ENCODE measurements around the gene PMPCA.
A peak's percentile ranks its signal among the peaks of the same experiment; 100 is the strongest.
"Not testable (repeated sequence)": the region's sequence is repeated elsewhere in the genome, so short reads cannot be mapped to it uniquely, and the experiment has no call there.

Gene PMPCA

DNA sequence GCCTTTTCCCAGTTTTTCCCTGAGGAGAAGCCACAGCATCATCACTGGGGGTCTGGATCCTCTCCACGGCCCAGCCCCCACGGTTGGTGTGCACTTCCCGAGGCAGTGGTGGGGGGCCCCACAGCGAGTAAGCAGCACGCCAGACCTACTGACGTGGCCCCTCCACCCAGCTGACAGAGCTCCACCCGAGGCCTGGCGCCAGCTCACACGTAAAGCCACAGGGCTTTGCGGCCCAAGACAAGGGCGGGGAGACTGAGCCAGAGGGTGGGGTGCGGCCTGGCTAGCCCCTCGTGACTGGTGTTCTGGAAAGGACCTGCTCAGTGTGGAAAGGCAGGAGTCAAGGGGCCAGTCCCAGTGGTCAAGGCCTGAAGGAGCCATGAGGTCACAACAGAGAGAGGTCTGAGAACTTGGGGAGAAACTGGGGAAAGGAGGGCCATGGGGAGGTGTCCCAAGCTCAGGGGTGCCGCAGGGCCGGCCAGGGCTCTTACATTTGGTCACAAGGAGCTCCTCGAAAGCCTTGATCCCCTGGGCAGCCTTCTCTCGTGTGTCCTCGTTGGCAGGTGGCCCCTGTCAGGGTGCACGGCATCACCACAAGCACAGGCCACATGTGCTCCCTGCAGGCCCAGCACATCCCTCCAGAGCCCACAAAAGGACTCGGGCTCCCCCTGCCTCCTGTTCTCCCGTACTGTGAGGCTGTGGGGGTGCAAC is 16.0 kb upstream of the PMPCA start:
- no peak for DNase-seq (ENCODE audit: low read depth in 3 of 3)

DNA sequence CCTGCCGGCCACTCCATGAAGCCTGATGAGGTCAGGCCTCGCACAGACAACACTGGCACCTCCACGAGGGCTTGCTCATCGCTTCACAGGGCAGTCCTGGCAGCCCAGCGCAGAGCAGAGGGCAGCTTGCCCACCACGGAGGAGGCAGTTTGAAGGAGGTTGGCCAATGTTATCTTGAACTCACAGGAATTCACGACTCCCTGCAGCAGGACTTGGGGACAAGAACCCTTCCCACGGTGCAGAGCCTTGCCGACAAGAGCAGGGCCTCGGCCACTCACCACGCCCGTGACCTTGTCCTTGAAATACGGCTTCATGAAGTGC is 15.5 kb upstream of the PMPCA start:
- DNase-seq (ENCODE audit: low read depth in 3 of 3): no peak

DNA sequence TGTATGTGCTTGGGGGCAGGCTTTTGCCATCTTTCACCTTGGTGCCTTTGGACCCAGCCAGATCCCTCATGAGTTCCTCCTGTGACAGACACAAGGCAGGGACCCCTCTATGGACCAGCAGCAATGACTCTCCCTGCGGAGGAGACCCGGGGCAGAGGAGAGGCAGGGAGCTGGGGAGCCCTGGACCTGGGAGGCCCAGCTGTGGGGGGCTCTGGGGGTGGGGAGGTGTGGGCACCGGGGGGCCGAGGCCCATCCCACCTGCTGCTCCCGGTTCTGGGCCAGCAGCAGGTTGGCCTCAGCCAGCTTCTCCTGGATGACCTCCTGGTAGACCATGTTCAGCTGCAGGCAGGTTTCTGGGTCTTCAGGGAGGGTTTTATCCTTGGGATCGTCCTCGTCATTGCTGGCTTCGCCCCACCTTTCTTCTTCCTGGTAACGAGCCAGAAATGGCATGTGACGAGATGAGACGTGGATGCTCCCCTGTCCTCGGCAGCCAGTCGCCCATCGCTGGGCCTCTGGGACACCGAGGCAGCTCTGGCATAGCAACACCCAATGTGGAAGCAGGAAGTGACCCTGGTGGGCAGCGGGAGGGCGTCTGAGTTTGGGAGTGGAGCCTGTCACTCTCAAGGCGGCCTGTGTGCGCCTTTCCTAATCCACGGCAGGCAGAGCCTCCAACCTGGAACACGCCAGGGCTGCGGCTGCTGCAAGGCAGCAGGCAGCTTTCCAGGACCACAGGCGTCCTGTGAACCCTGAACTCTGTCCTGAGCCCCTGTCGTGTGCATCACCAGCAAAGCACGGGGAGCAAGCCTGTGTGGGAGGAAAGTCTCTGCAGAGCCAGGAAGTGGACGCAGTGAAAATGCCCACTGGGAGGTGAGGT is 14.9 kb upstream of the PMPCA start:
- no peak for DNase-seq (ENCODE audit: low read depth in 3 of 3)

DNA sequence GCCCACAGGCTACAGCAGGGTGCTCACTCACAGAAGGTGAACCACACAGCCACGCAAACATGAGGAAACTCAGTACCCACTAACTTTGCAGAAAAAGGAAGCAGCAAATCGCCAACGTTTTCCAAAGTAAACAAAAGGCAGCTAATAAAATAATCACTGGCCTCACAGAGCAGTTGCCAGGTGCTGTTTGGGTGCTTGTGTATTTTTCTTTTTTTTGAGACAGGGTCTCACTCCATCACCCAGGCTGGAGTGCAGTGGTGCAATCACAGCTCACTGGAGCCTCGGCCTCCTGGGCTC is 14.3 kb upstream of the PMPCA start:
- DNase-seq (ENCODE audit: low read depth in 3 of 3): no peak

DNA sequence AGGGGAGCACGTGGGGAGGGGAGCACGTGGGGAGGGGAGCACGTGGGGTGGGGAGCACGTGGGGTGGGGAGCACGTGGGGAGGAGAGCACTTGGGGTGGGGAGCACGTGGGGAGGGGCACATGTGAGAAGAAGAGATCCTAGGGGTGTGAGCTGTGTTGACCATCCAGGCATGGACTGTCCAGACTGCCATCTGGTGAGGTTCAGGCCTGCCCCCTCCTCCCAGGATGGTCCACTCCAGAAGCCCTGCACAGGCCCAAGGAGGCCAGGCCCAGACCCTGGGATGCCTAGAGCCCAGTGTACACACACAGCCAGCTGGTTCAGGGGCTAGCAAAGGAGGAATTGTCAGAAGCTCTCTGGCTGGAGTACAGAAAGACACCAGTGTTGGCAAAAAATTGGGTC is 12.8 kb upstream of the PMPCA start:
- no peak for DNase-seq (ENCODE audit: low read depth in 3 of 3)

DNA sequence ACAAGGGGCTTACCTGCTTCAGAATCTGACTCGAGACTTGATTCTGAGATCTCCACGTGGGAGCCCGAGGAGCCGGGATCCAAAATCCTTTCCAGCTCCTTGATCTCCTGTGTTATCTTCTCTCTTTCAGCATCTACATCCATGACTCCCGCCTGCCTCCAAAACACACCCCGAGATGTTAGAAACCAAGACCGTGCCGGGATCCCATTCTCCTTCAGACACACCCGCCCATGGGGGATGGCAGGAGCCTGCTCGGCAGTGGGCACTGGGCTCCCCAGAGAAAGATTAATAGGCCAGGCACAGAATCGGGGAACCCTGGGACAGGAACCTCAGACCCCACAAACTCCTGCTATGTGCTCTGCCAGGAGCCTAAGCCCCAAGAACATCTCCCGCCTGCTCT is 12.2 kb upstream of the PMPCA start:
- no peak for DNase-seq (ENCODE audit: low read depth in 3 of 3)

DNA sequence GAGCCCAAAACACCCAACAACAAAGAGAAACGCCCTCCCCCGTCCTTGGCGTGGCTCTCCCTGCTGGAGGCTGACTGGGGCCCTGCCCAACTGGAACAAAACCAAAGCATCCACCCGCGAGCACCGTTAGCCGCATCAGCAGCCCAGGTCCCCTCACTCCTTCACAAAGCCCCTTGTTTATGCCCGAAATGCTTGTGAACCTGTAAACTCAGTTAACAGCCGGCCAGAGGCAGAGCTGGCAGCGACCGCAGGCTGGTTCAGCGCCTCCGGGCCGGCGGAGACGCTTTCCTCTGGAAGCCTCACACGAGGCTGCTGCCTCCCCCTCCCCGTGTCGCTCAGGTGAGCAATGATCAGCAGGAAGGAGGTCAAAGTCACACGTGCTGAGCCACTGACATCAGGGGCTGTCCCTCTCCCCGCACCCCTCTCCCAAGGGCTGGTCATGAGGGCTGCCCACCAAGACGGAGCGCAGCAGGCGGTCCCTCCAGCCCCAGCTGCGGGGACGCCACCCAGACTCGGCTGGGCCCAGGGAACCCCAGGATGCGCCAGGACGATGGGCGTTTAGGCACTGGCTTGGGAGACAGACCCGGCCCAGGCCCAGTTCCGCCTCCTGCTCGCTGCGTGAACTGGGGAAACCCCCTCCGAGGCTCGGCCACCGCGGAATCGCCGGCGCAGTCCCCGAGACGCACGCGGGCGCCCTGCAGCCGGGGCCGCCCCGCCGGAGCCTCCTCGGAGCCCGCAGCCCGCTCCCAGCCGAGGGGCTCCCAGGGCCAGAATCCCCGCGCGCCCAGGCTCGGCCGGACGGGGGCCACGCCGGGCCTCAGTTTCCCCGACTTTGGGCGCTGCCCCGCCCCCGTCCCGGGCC is 11.1 kb upstream of the PMPCA start:
- DNase-seq (ENCODE audit: low read depth in 3 of 3): peak in 1 of 3 experiments; percentile 28

DNA sequence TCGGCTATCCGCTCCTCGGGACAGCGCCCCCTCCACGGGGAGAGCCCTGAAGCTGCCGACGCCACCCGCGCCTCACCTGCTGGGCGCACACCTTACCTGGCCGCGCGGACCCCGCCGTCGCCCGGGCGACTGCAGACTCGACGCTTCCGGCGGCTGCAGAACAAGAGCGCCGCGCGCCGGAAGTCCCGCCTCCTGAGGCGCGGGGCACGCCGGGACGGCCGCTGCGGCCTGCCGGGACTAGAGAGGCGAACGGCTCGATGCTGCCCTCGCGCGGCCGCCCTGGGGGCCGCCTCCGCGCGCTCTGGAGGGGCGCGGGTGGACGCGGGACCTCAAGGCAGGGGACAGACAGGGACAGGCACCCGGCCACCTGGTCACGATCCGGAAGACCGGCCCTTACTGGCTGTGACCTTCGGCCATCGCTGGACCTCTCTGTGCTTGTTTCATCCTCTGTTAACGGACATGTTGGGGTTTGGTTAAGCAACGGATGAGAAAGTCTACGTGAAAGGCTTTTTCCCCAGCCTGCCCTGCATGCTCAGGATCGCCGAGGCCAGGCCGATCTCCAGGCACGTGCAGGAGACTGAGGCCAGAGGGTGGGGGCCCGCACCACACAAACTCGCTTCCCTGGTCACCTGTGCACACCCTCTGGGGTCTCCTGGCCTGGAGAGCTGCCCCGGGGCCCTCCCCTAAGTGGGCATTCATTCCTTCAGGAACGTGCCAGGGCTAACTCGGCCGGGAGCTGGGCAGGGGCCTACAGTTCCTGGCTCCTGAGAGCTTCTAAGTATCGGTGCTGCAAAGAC is 10.2 kb upstream of the PMPCA start, which contains the start of gene SNAPC4:
Gene SNAPC4, minus strand, starts transcription at position 133 of the 797 bp plus-strand sequence. CDS start 1,742 bp downstream, outside the sequence.
- DNase-seq (ENCODE audit: low read depth in 3 of 3): peak; percentile 73 to 85 (median 80)

DNA sequence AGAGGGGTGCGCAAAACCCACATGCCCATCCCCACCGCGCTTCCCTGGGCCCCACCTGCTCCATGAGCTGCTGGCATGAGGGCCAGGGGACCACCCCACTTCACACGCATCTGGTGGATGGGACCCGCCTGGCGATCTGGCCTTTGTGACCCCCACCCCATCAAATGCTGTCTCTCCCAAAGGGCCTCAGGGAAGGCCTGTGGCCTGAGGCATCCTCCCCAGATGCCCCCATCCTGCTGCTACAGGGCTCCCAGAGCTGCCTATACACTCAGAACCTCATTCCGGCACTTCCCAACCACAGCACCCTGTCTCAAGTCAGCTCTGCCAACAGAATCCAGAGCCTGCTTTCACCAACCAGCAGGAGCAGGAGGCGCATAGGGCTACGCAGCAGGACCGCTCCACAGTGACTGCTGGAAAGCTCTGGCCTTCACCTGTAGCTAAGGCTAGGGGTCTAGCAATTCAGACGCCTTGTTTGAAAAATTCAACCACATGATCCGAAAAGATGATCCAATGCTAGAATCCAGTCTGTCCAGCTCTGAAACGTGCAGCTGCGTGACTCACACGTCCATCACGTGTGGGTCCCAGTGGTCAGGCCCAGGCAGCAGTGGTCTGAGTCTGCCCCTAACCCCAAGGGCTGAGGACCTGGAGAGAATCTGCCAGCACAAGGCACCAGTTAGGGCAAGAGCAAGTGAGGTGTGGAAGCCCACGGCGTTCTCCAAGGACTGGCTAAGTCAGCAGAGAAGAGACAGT is 9.1 kb upstream of the PMPCA start:
- no peak for DNase-seq (ENCODE audit: low read depth in 3 of 3)

DNA sequence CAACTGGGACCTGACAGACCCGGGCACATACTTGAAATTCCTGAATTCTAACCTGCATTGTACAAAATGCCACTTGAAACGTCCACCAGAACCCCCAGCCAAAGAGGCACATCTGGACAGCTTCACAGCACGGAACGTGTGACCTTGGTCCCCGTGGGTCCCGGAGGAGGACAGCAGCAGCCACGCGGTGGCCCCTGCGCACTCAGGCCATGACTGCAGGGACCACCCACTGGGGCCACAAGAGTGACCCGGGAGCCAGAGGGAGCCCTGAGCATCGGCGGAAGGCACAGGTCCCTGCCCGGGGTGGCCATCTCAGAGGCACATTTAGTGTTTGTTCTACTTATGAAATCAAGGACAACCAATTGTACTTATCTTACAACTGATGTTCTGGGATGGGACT is 8.4 kb upstream of the PMPCA start:
- no peak for DNase-seq (ENCODE audit: low read depth in 3 of 3)

DNA sequence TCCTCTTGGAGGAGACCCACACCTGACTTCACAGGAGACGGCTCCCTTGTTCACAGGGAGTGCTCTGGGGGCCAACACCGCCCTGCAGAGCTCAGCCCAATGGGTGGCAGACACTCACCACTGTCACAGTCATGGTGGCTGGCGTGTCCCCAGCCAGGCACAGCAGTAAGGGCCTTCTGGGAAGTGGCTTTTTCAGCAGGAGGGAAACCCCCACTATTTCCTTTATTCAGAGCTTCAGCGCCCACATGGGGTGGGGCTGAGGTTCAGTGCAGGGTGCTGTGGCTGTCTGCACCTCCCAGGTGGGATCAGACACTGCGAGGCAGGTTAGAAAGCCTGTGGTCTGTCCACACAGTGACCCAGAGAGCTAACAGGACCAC is 6.9 kb upstream of the PMPCA start:
- peak; percentile 43 to 70 (median 69) for DNase-seq (ENCODE audit: low read depth in 3 of 3)

DNA sequence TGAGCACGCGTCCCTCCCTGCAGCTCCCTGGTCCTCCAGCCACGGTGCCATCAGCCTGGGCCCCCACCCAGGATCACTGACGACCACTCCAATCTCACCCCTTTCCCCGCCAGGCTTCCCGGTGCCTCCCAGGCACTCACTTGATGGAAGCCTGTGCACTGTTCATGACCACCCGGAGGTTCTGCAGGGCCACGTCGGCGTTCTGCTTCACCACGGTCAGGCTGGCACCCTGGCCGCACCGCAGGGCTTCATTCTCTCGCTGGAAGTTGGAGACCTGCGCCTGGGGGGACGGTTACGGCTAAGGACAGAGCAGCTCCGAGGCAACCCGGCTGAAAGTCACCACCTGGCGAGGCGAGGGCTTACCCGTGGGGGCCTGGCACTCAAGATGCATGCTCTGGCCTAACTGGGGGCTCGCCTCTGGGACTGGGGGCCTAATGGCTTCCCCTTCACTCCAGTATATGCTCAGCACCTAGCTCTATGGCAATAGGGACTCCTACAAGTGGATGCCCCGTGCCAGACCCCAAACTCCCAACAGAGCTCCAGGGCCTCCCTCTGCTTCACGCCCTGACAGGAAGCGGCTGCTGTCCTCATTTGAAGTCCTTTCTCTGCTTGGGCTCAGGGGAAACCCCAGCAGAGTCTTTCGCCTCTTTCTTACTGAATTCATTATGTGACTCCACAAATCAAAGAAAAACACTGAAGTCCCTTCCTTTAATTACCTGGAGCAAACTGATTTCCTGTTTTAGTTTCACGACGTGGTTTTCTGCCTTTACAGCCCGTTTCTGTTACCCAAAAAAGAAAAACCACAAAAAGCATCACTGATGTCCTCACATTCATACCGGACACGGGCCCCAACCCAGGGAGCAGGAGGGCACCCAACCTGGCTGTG is 6.3 kb upstream of the PMPCA start:
- no peak for DNase-seq (ENCODE audit: low read depth in 3 of 3)

DNA sequence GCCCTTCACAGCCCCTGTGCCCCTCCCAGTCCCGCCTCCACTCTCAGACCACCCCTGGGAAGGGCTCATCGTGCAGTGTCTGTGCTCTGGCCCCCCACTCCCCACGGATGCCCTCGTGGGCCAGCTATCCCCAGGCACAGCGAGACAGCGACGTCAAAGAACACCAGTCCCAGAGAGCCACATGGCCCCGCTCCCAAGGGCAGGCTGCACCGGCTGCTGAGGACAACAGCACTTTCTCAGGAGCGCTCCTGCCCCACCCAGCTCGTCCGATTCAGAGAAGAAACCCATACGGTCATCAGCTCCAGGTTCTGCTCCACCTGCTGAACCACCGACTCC is 5.7 kb upstream of the PMPCA start:
- no peak for DNase-seq (ENCODE audit: low read depth in 3 of 3)

DNA sequence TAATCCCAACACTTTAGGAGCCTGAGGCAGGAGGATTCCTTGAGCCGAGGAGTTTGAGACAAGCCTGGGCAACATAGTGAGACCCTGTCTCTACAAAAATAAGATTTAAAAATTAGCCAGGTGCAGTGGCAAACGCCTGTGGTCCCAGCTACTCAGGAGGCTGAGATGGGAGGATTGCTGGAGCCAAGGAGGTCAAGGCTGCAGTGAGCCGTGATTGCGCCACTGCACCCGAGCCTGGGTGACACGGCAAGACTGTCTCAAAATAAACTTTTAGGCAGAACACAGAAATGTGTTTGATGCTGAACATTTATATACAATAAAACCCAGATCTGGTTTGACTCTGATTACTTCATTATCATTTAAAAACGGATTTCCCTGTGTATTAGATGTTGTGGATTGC is 5.0 kb upstream of the PMPCA start:
- DNase-seq (ENCODE audit: low read depth in 3 of 3): no peak

DNA sequence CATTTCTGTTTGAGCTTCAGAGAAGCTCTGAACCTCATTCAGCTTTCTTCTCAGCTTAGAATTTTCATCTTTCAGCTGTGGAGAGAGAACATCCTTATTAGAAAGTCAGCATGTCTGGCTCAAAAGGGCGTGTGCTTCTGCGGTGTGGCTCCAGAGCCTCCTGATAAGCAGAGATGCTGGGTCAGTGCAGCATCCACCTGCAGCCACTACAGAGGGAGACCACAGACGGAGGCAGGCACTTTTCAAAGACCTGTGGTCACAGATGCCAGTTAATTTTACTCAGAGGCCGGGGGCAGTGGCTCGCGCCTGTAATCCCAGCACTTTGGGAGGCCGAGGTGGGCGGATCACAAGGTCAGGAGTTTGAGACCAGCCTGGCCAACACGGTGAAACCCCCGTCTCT is 4.6 kb upstream of the PMPCA start:
- DNase-seq (ENCODE audit: low read depth in 3 of 3): not testable (repeated sequence)

DNA sequence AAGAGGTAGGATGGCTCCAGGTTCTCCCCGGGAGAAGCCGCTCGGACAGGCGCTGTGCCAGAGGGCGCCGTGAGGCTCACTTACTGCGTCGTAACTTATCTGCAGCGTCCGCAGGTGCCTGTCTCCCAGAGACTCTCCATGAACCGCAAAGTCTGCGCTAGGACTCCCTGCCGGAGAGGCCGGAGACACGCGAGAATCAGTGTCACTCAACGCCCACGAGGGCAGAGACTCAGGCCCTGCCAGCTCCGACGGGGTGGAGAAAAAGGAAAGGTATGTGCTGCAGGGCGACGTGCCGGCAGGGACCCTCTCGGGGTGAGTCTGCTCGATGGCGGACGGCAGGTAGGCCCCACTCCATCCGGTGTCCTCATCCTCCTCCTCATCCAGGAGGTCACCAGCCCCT is 3.4 kb upstream of the PMPCA start:
- not testable (repeated sequence) for DNase-seq (ENCODE audit: low read depth in 3 of 3)

DNA sequence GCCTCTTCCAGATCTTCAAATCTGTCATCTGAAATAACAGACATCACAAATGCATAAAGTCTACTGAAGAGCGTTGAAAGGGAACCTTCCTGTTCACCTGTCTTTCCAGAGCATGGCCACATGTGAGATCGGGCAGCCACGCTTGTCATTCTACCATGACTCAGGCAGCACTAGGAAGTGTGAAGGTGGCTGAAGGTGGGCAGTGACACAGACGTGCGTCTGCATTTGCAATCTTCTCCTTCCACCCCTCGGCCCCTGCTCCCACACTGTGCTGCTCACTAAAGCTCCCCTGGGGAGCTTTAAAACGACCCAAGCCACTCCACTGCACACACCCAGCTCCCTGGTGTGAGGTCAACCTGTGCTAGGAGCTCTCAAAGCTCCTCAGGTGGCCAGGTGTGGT is 2.5 kb upstream of the PMPCA start:
- no peak for DNase-seq (ENCODE audit: low read depth in 3 of 3)

DNA sequence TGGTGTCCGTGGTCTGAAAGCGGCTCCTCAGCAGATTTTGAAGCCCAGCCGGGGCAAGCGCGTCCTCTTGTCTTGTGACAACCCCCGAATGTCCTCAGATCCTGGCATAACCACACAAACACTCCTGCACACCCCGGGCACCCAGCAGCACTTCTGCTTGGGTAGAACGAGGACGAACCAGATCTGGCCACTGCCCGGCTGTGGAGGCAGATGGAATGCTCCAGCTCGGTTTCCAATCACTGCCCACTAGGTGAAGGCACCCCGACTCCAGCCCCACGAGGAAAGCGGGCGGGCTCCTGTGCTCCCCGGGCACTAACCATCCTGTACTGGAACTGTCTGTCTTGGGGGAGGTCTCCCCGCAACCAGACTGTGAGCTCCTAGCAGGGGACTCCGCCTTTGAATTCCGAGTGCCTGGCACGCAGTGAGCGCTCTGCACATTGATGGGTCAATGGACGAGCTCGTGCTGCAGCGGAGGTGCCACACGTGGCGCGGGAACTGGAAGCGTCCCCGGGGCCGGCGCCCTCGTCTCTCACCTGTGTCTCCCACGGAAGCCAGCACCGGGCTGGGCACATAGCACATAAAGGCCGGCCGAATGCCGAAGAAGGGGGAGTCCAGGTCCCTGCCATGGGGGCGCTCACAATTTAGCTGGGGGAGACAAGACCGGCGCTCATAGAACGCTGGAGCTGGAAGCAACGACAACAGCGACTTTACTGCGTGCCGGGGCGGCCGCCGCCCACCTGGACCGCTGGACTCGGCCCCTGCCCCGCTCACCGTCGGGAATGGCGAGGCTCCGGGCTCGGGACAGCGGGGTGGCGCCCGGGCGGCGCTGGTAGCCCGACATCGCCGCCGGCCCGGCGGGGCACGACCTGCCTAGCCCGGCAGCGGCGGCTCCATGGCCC is 652 bp upstream of the PMPCA start:
- peak in 2 of 3 experiments; percentile 24 to 32 for DNase-seq (ENCODE audit: low read depth in 3 of 3)

DNA sequence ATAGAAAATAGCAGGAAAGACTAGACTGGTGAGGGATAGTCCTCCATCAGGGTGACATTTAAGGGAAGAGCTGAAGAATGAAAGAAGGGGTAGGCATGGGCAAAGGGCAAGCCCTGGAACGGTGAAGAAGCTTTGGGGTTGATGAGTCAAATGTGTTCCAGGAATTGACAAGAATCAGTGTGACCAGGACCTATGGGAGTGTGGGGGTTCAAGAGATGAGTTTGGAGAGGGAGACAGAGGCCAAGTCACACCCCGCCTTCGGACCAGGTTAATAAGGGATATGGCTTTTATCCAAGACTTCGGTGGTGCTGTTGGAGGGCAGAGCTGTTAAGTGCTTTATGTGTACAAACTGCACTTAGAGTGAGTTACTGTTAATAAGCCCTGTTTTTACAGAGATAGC is 920 bp downstream of the PMPCA start:
- no peak for DNase-seq (ENCODE audit: low read depth in 3 of 3)
